ENCODE data around the gene RAD51B. TPM values are rescaled to one million over a fixed set of nuclear protein-coding genes. Genes with fewer than 3 reads are reported as not detected.

RAD51B gene
- total and polyA plus RNA-seq, 2 donors (not counting 1 experiment from before 2014, with no cell fraction given), result 4.6 to 16.3 TPM

DNA sequence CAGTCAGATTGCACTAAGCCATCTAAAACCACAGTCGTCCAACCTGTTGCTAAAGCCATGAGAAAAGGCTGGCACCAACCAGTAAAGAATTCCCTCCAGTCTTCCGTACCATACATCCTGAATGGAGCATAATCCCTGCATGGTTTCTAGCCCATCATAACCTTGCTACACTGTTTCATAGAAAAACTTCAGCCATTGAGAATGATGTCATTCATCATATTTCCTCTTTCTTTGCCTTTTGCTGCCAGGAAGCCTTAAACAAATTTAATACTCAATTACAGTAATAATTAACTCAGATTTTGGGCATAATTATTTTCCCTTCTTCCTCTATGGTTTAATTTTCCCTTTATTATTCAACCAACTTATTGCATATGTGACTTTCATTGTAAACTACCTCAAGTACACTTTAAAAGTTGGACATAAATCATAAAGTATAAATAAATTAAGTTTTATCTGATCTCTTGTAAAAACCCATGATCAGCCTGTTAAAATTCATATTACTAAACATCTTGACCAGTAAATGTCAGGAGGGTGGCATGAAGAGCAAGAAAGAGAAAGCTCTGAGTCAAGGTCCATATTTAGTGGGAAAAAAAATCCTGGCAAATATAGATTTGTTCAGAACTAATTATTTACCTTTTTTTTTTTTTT is 708.6 kb downstream of the RAD51B start:
- Histone ChIP-seq H3K79me2 (ENCODE audit: control insufficient read depth, insufficient read depth, low read length) (no peaks in the 10 kb centered on the region), H4K20me1 (ENCODE audit: control insufficient read depth, extremely low read depth, insufficient read depth, low read length) (no peaks in the 10 kb centered on the region), H3K4me3 (replicated peaks in 1 of 4; ENCODE audit: control extremely low read depth in 1 of 4, insufficient read depth in 1 of 4, low read depth in 3 of 4, low read length in 4 of 4) (no peak overlapping the region), H3K36me3 (ENCODE audit: control insufficient read depth, insufficient read depth, low read length) (no peaks in the 10 kb centered on the region), H3K9me3 (ENCODE audit: control insufficient read depth, insufficient read depth, low read depth, low read length) (no peaks in the 10 kb centered on the region), H3K27ac (ENCODE audit: insufficient read depth, low read length) (no peak overlapping the region), H3K4me1 (ENCODE audit: control insufficient read depth, extremely low read depth, insufficient read depth, low read length) (peaks cover 11% of the 10 kb centered on the region), H3K27me3 (ENCODE audit: control insufficient read depth, insufficient read depth, low read length) (no peaks in the 10 kb centered on the region), H2AFZ (ENCODE audit: low read length) (no peak overlapping the region), H3K4me2 (ENCODE audit: extremely low read depth, insufficient read depth, low read length) (no peak overlapping the region), H3K9ac (ENCODE audit: insufficient read depth, low read length) (no peak overlapping the region)
- no peak for DNase-seq (ENCODE audit: low read depth in 2 of 2)
- TF ChIP-seq EZH2 (IDR thresholded peaks at IDR 0.05; ENCODE audit: low read length, missing control alignments), result no peak
- TF ChIP-seq, protein P1, sequence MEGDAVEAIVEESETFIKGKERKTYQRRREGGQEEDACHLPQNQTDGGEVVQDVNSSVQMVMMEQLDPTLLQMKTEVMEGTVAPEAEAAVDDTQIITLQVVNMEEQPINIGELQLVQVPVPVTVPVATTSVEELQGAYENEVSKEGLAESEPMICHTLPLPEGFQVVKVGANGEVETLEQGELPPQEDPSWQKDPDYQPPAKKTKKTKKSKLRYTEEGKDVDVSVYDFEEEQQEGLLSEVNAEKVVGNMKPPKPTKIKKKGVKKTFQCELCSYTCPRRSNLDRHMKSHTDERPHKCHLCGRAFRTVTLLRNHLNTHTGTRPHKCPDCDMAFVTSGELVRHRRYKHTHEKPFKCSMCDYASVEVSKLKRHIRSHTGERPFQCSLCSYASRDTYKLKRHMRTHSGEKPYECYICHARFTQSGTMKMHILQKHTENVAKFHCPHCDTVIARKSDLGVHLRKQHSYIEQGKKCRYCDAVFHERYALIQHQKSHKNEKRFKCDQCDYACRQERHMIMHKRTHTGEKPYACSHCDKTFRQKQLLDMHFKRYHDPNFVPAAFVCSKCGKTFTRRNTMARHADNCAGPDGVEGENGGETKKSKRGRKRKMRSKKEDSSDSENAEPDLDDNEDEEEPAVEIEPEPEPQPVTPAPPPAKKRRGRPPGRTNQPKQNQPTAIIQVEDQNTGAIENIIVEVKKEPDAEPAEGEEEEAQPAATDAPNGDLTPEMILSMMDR (conservative IDR thresholded peaks at IDR 0.05 in 1 of 2, IDR thresholded peaks at IDR 0.05 in 1 of 2; ENCODE audit: low read depth in 1 of 2, low read length in 2 of 2), result no peak

DNA sequence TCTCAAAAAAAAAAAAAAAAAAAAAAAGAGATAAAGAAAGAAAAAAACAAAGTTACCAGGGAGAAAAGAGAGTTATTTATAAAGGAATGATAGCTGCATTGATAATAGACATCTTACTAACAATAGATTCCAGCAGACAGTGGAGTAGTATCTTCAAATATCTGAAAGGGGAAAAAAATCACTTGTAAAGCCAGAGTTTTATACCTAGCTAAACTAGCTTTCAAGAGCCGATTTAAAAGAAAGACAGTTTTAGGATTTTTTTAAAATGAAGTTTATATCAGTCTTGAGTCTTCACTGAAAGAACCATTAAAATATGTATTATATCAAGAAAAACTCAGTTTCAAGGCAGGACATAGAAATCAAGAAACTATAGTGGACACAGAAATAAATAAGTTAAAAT is 710.9 kb downstream of the RAD51B start:
- Histone ChIP-seq H3K4me1 (ENCODE audit: control insufficient read depth, extremely low read depth, insufficient read depth, low read length) (no peaks in the 10 kb centered on the region), H3K9me3 (ENCODE audit: control insufficient read depth, insufficient read depth, low read depth, low read length) (no peaks in the 10 kb centered on the region), H3K9ac (ENCODE audit: insufficient read depth, low read length) (no peak overlapping the region), H2AFZ (ENCODE audit: low read length) (no peak overlapping the region), H3K27ac (ENCODE audit: insufficient read depth, low read length) (no peak overlapping the region), H3K4me3 (replicated peaks in 1 of 4; ENCODE audit: control extremely low read depth in 1 of 4, insufficient read depth in 1 of 4, low read depth in 3 of 4, low read length in 4 of 4) (no peak overlapping the region), H3K36me3 (ENCODE audit: control insufficient read depth, insufficient read depth, low read length) (no peaks in the 10 kb centered on the region), H3K27me3 (ENCODE audit: control insufficient read depth, insufficient read depth, low read length) (no peaks in the 10 kb centered on the region), H3K79me2 (ENCODE audit: control insufficient read depth, insufficient read depth, low read length) (no peaks in the 10 kb centered on the region), H4K20me1 (ENCODE audit: control insufficient read depth, extremely low read depth, insufficient read depth, low read length) (no peaks in the 10 kb centered on the region), H3K4me2 (ENCODE audit: extremely low read depth, insufficient read depth, low read length) (no peak overlapping the region)
- TF ChIP-seq EZH2 (IDR thresholded peaks at IDR 0.05; ENCODE audit: low read length, missing control alignments), result no peak
- TF ChIP-seq, protein P1 (conservative IDR thresholded peaks at IDR 0.05 in 1 of 2, IDR thresholded peaks at IDR 0.05 in 1 of 2; ENCODE audit: low read depth in 1 of 2, low read length in 2 of 2), result no peak
- no peak for DNase-seq (ENCODE audit: low read depth in 2 of 2)

DNA sequence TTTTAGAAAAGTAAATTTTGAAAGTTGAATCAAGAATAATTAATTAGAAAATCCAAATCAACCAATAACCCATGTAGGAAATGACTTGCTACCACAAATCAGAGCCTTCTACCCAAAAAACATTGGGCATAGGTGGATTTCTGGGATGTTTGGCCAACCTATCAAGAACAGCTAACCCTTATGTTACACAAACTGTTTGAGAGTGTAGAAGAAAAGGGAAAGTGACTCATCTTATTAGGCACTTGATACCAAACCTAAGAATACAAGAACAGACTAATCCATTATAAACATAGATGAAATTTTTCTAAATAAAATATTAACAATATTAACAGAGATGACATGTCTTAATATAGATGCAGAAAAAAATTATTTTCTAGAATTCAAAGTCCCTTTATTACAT is 712.9 kb downstream of the RAD51B start:
- no peak for TF ChIP-seq EZH2 (IDR thresholded peaks at IDR 0.05; ENCODE audit: low read length, missing control alignments)
- TF ChIP-seq, protein P1 (conservative IDR thresholded peaks at IDR 0.05 in 1 of 2, IDR thresholded peaks at IDR 0.05 in 1 of 2; ENCODE audit: low read depth in 1 of 2, low read length in 2 of 2), result no peak
- no peaks in the 10 kb centered on the region for H3K9me3 ChIP-seq (ENCODE audit: control insufficient read depth, insufficient read depth, low read depth, low read length)
- peaks cover 5% of the 10 kb centered on the region for H3K4me1 ChIP-seq (ENCODE audit: control insufficient read depth, extremely low read depth, insufficient read depth, low read length)
- DNase-seq (ENCODE audit: low read depth in 2 of 2), result no peak
- H2AFZ ChIP-seq (ENCODE audit: low read length), result no peak overlapping the region
- H3K9ac ChIP-seq (ENCODE audit: insufficient read depth, low read length), result no peak overlapping the region
- H3K79me2 ChIP-seq (ENCODE audit: control insufficient read depth, insufficient read depth, low read length), result no peaks in the 10 kb centered on the region
- no peaks in the 10 kb centered on the region for H3K27me3 ChIP-seq (ENCODE audit: control insufficient read depth, insufficient read depth, low read length)
- H3K27ac ChIP-seq (ENCODE audit: insufficient read depth, low read length), result no peak overlapping the region
- no peak overlapping the region for H3K4me3 ChIP-seq (replicated peaks in 1 of 4; ENCODE audit: control extremely low read depth in 1 of 4, insufficient read depth in 1 of 4, low read depth in 3 of 4, low read length in 4 of 4)
- no peaks in the 10 kb centered on the region for H3K36me3 ChIP-seq (ENCODE audit: control insufficient read depth, insufficient read depth, low read length)
- no peak overlapping the region for H3K4me2 ChIP-seq (ENCODE audit: extremely low read depth, insufficient read depth, low read length)
- H4K20me1 ChIP-seq (ENCODE audit: control insufficient read depth, extremely low read depth, insufficient read depth, low read length), result no peaks in the 10 kb centered on the region
